Mammary epithelial cell (primary cell): Measurements from ENCODE around the gene IRF2BP2.

ENCODE experiments used
- CTCF ChIP-seq, 2 donors: IDR thresholded peaks in 1 of 2; conservative IDR thresholded peaks in 1 of 2; 2 replicates each; pipeline ENCODE4 v1.5.1; 2011 to 2012; ENCODE audit warnings: inconsistent platforms in 2 of 2, low read length in 2 of 2, mild to moderate bottlenecking in 2 of 2, control low read depth in 1 of 2, low read depth in 1 of 2; ENCODE audit not compliant: insufficient read depth in 1 of 2; ENCODE audit errors: extremely low read depth in 1 of 2
- EZH2 ChIP-seq: IDR thresholded peaks from 2 replicates; pipeline ENCODE4 v1.6.1; 2012; ENCODE audit warnings: low read length, inconsistent platforms, borderline replicate concordance

GRCh38 chr1:234619071-234619480, 9.1 kb upstream of the IRF2BP2 start:
- TF ChIP-seq CTCF (conservative IDR thresholded peaks at IDR 0.05 in 1 of 2, IDR thresholded peaks at IDR 0.05 in 1 of 2; ENCODE audit: extremely low read depth in 1 of 2, insufficient read depth in 1 of 2, low read depth in 1 of 2, low read length in 2 of 2) (no peak), EZH2 (no peak)
